Astrocyte (in vitro differentiated cells and primary cell): ENCODE measurements around the gene RAD51B. TPM values are rescaled to one million over a fixed set of nuclear protein-coding genes. Genes with fewer than 3 reads are reported as not detected.
A peak's percentile ranks its signal among the peaks of the same experiment; 100 is the strongest.

ENCODE experiments used
- DNase-seq: peaks from one replicate; pipeline ENCODE4 v3.0.0-alpha.2; 2010; ENCODE audit warnings: low read depth
- FAIRE-seq: peaks from 2 replicates; lab custom pipeline; 2011; peaks lifted over from hg19 to GRCh38; lab: Jason Lieb, UNC
- H2AFZ ChIP-seq: 2 replicates; pipeline ENCODE4 v1.6.0; 2012; ENCODE audit warnings: low read depth, low read length, inconsistent platforms
- H3K27ac ChIP-seq: 2 replicates; pipeline ENCODE4 v1.5.1; 2011; ENCODE audit warnings: low read depth, low read length, inconsistent platforms
- H3K27me3 ChIP-seq: 2 replicates; pipeline ENCODE4 v1.6.0; 2011; ENCODE audit warnings: low read length, inconsistent platforms; ENCODE audit not compliant: insufficient read depth
- H3K36me3 ChIP-seq: 2 replicates; pipeline ENCODE4 v1.5.1; 2011; ENCODE audit warnings: low read length, inconsistent platforms; ENCODE audit not compliant: insufficient read depth
- H3K4me1 ChIP-seq: 2 replicates; pipeline ENCODE4 v1.5.1; 2011; ENCODE audit warnings: low read length, inconsistent platforms; ENCODE audit not compliant: insufficient read depth
- H3K4me2 ChIP-seq: 2 replicates; pipeline ENCODE4 v1.6.0; 2012; ENCODE audit warnings: low read length, inconsistent platforms
- H3K4me3 ChIP-seq: 2 replicates; pipeline ENCODE4 v1.5.1; 2011; ENCODE audit warnings: low read depth, mild to moderate bottlenecking, low read length, inconsistent platforms; ENCODE audit not compliant: insufficient read depth
- H3K79me2 ChIP-seq: 2 replicates; pipeline ENCODE4 v1.6.0; 2012; ENCODE audit warnings: mild to moderate bottlenecking, low read length, inconsistent platforms; ENCODE audit not compliant: insufficient read depth
- H3K9ac ChIP-seq: 2 replicates; pipeline ENCODE4 v1.6.0; 2012; ENCODE audit warnings: mild to moderate bottlenecking, low read length, inconsistent platforms
- H3K9me3 ChIP-seq: 2 replicates; pipeline ENCODE4 v1.5.1; 2012; ENCODE audit warnings: low read depth, mild to moderate bottlenecking, low read length, inconsistent platforms; ENCODE audit not compliant: insufficient read depth
- H4K20me1 ChIP-seq: 2 replicates; pipeline ENCODE4 v1.6.0; 2012; ENCODE audit warnings: low read length, inconsistent platforms; ENCODE audit not compliant: insufficient read depth
- H3K27ac Mint-ChIP-seq: one replicate; pipeline ENCODE4 v1.8.0; 2021; ENCODE audit warnings: mild to moderate bottlenecking, mixed read lengths; ENCODE audit not compliant: unreplicated experiment
- H3K27me3 Mint-ChIP-seq: one replicate; pipeline ENCODE4 v1.8.0; 2021; ENCODE audit warnings: low read depth, mixed read lengths; ENCODE audit not compliant: unreplicated experiment
- H3K36me3 Mint-ChIP-seq: one replicate; pipeline ENCODE4 v1.8.0; 2021; ENCODE audit warnings: low read depth, mixed read lengths; ENCODE audit not compliant: unreplicated experiment
- H3K4me1 Mint-ChIP-seq: one replicate; pipeline ENCODE4 v1.8.0; 2021; ENCODE audit warnings: low read depth, mixed read lengths; ENCODE audit not compliant: unreplicated experiment
- H3K4me3 Mint-ChIP-seq: one replicate; pipeline ENCODE4 v1.8.0; 2021; ENCODE audit warnings: mild to moderate bottlenecking, moderate library complexity, mixed read lengths; ENCODE audit not compliant: unreplicated experiment
- H3K9me3 Mint-ChIP-seq: one replicate; pipeline ENCODE4 v1.8.0; 2021; ENCODE audit warnings: mild to moderate bottlenecking, mixed read lengths; ENCODE audit not compliant: unreplicated experiment
- CTCF ChIP-seq: IDR thresholded peaks from 2 replicates; pipeline ENCODE4 v1.5.1; 2011; ENCODE audit warnings: low read depth, mild to moderate bottlenecking, inconsistent platforms, low read length, moderate library complexity; ENCODE audit not compliant: insufficient read depth
- EZH2 ChIP-seq: IDR thresholded peaks from 2 replicates; pipeline ENCODE4 v1.6.1; 2012; ENCODE audit warnings: mild to moderate bottlenecking, low read length, inconsistent platforms; ENCODE audit not compliant: insufficient read depth
- total RNA-seq: library from RNA; stranded (reverse); gene quantifications from 2 replicates; pipeline ENCODE4 v1.2.1, GENCODE V29; 2021

The RAD51B gene
- total RNA-seq, 1 donor from 2014 or later: 10.8 TPM

GRCh38 chr14:68131907-68132306 is 312.3 kb downstream of the RAD51B start:
- Histone ChIP-seq H3K36me3 (no peaks in the 10 kb centered on the region), H3K4me3 (no peak overlapping the region), H4K20me1 (no peaks in the 10 kb centered on the region), H3K9me3 (no peaks in the 10 kb centered on the region), H3K4me2 (no peak overlapping the region), H3K27ac (no peak overlapping the region), H3K4me1 (peaks cover 7% of the 10 kb centered on the region), H3K79me2 (no peaks in the 10 kb centered on the region), H3K9ac (no peak overlapping the region), H2AFZ (no peak overlapping the region), H3K27me3 (no peaks in the 10 kb centered on the region)
- Mint-ChIP-seq H3K9me3 (peaks cover 4% of the 10 kb centered on the region), H3K27me3 (no peaks in the 10 kb centered on the region), H3K36me3 (no peaks in the 10 kb centered on the region), H3K4me1 (peaks cover 23% of the 10 kb centered on the region), H3K27ac (peak overlapping the region; percentile 16), H3K4me3 (no peak overlapping the region)
- no peak for FAIRE-seq
- no peak for DNase-seq
- TF ChIP-seq CTCF (no peak), EZH2 (no peak)

- Histone ChIP-seq H3K9me3 (no peaks in the 10 kb centered on the region), H3K4me2 (no peak overlapping the region), H4K20me1 (no peaks in the 10 kb centered on the region), H3K9ac (no peak overlapping the region), H3K36me3 (no peaks in the 10 kb centered on the region), H3K79me2 (no peaks in the 10 kb centered on the region), H3K4me1 (peaks cover 15% of the 10 kb centered on the region), H3K27me3 (no peaks in the 10 kb centered on the region), H3K27ac (no peak overlapping the region), H3K4me3 (no peak overlapping the region), H2AFZ (no peak overlapping the region)
- H3K27ac Mint-ChIP-seq: peak overlapping the region; percentile 3
- H3K4me3 Mint-ChIP-seq: no peak overlapping the region
- TF ChIP-seq EZH2 (no peak), CTCF (no peak)
- H3K36me3 Mint-ChIP-seq: no peaks in the 10 kb centered on the region
- DNase-seq (no peak), FAIRE-seq (no peak)
- H3K9me3 Mint-ChIP-seq: peaks cover 4% of the 10 kb centered on the region
- no peaks in the 10 kb centered on the region for H3K27me3 Mint-ChIP-seq
- H3K4me1 Mint-ChIP-seq: peaks cover 26% of the 10 kb centered on the region
Measured at GRCh38 chr14:68132563-68133121, 313.1 kb downstream of the RAD51B start.

- Mint-ChIP-seq H3K4me1 (peaks cover 34% of the 10 kb centered on the region), H3K9me3 (peaks cover 4% of the 10 kb centered on the region), H3K4me3 (no peak overlapping the region), H3K27ac (no peak overlapping the region), H3K36me3 (no peaks in the 10 kb centered on the region), H3K27me3 (no peaks in the 10 kb centered on the region)
- no peak for TF ChIP-seq EZH2
- TF ChIP-seq CTCF: no peak
- DNase-seq (no peak), FAIRE-seq (no peak)
- Histone ChIP-seq H3K27ac (no peak overlapping the region), H2AFZ (no peak overlapping the region), H3K9ac (no peak overlapping the region), H3K27me3 (no peaks in the 10 kb centered on the region), H4K20me1 (no peaks in the 10 kb centered on the region), H3K9me3 (no peaks in the 10 kb centered on the region), H3K4me3 (no peak overlapping the region), H3K36me3 (no peaks in the 10 kb centered on the region), H3K79me2 (no peaks in the 10 kb centered on the region), H3K4me2 (no peak overlapping the region), H3K4me1 (peaks cover 20% of the 10 kb centered on the region)
Measured at GRCh38 chr14:68133856-68134255, 314.3 kb downstream of the RAD51B start.
